HUES64 (cell line): ENCODE data around the gene SEMA3E.

Source experiments
- H3K27ac ChIP-seq: 2 replicates; pipeline ENCODE4 v1.7.0; 2013; ENCODE audit warnings: low read depth, low read length, inconsistent platforms
- H3K27me3 ChIP-seq: 2 replicates; pipeline ENCODE4 v1.6.1; 2013; ENCODE audit warnings: mild to moderate bottlenecking, low read length; ENCODE audit not compliant: insufficient read depth
- H3K36me3 ChIP-seq: 2 replicates; pipeline ENCODE4 v1.6.1; 2013; ENCODE audit warnings: mild to moderate bottlenecking, low read length; ENCODE audit not compliant: insufficient read depth
- H3K4me1 ChIP-seq: 2 replicates; pipeline ENCODE4 v1.6.1; 2013; ENCODE audit warnings: mild to moderate bottlenecking, low read length, moderate library complexity; ENCODE audit not compliant: insufficient read depth
- H3K4me3 ChIP-seq: 2 replicates; pipeline ENCODE4 v1.5.1; 2013; ENCODE audit warnings: mild to moderate bottlenecking, low read length, moderate library complexity
- H3K9ac ChIP-seq: 2 replicates; pipeline ENCODE4 v1.6.1; 2013; ENCODE audit warnings: mild to moderate bottlenecking, low read depth, low read length
- H3K9me3 ChIP-seq: 2 replicates; pipeline ENCODE4 v1.6.1; 2013; ENCODE audit warnings: low read depth, low read length; ENCODE audit not compliant: insufficient read depth
- WGBS: fragments of 150-250, 120-280 bp; methylation state at CpG from one replicate; pipeline ENCODE4 v1.1.7; 2013; ENCODE audit warnings: missing lambda C conversion rate; 5-methylcytosine and 5-hydroxymethylcytosine counted together

Gene SEMA3E

DNA sequence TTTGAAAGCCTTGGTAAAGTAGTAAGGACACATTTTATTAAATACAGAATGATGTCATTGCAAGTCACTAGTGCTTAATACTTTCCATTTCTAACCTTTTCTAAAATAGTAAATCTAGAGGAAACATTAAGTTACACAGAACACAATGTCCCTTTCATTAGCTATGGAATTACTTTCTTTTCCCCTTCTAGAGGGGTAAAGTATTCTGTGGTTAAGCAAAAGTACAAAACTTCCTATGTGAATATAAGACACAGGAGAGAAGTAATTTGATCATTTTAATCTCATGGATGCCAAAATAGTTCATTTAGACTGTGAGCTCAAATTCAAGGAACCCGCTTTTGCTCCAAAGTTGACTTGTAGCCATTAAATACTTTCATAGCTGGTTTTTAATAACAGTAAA is 49.8 kb downstream of the SEMA3E start:
- Histone ChIP-seq H3K4me1 (no peaks in the 10 kb centered on the region), H3K36me3 (no peaks in the 10 kb centered on the region), H3K9ac (no peak overlapping the region), H3K27me3 (no peaks in the 10 kb centered on the region), H3K9me3 (no peaks in the 10 kb centered on the region), H3K4me3 (no peak overlapping the region), H3K27ac (no peak overlapping the region)
- WGBS, result 75% methylated on average over 1 of the region's 1 CpG

DNA sequence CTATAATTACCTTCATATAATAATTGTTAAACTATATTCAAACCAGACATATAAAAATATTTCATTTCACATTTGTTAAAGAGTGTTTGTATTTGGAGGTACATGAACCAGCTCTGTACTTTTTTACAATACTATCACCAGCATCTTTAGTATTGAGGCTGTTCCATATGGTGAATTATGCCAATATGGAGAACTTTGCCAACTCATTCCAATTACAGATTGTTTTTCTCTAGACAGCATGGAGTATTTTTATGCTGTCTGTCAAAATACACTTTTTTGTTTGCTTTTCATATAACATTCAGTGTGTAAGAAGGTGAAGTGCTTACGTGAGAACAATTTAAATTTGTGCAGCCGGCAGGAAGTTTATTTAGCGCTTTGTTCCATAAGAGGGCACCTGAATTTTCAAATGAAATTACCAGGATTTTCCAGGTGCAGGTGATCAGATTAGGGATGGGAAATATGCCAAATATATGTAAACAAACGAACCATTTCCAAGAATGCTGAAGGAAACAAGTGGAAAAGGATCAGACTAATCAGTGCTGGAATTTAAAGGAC is 54.9 kb downstream of the SEMA3E start:
- WGBS, result 93% methylated on average over 4 of the region's 4 CpGs

DNA sequence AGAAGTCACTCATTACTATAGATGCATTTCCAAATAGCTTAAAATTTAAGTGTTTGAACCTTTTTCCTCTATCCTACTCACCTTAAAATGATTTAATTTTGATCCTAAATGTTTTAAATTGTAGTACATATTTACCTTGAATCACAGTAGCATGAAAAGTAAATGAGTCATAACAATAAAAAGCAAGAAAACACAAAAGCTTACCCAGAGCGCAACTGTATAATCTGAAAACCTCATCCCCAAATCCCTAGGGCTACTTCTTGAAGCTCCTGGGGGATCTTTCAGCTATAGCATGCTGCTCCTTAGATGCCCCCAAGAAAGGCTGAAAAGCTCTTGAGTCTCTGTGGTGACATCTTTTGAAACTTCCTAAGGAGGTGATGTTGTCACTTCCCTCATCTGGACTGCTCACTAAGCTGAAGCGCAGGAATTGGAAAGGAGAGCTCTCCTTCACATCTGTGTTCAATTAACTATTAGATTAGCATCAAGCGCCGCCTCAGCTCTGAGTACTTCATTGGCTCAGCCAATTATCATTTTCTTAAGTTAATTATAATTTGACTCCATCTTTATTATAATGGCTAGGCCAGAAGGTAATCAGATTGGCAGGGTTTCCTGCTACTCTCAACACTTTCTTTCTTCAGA is 60.2 kb downstream of the SEMA3E start:
- Histone ChIP-seq H3K27me3 (no peaks in the 10 kb centered on the region), H3K9ac (no peak overlapping the region), H3K36me3 (no peaks in the 10 kb centered on the region), H3K4me3 (no peak overlapping the region), H3K27ac (no peak overlapping the region), H3K4me1 (no peaks in the 10 kb centered on the region), H3K9me3 (no peaks in the 10 kb centered on the region)
- 96% methylated on average over 4 of the region's 4 CpGs for WGBS

More for the DNA sequence above, 54.9 kb downstream of the SEMA3E start:
- H3K9me3 ChIP-seq, result no peaks in the 10 kb centered on the region
- H3K27ac ChIP-seq, result no peak overlapping the region
- H3K36me3 ChIP-seq, result no peaks in the 10 kb centered on the region
- no peak overlapping the region for H3K9ac ChIP-seq
- H3K4me1 ChIP-seq, result no peaks in the 10 kb centered on the region
- H3K4me3 ChIP-seq, result no peak overlapping the region
- H3K27me3 ChIP-seq, result no peaks in the 10 kb centered on the region

DNA sequence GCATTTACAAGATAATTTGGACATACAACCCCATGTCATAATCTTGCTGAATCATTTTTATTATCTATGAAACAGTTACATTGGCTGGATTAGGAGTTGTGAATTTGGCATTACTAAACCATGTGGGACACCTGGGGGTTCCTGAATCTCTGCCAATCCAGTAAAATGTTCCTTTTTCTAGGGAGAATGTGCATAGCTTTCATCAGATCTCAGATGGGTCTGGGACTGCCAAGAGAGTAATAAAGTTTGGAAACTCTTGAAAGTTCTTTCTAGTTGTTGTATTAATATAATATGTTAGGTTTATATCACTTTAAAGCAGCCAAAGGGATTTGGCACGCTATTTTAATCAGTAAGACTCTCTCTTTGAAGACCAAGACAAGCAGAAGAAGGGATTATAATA is 62.7 kb downstream of the SEMA3E start:
- WGBS, result 100% methylated on average over 1 of the region's 1 CpG
- H3K36me3 ChIP-seq, result no peaks in the 10 kb centered on the region
- no peak overlapping the region for H3K4me3 ChIP-seq
- H3K9me3 ChIP-seq, result no peaks in the 10 kb centered on the region
- H3K4me1 ChIP-seq, result no peaks in the 10 kb centered on the region
- no peaks in the 10 kb centered on the region for H3K27me3 ChIP-seq
- H3K9ac ChIP-seq, result no peak overlapping the region
- no peak overlapping the region for H3K27ac ChIP-seq

DNA sequence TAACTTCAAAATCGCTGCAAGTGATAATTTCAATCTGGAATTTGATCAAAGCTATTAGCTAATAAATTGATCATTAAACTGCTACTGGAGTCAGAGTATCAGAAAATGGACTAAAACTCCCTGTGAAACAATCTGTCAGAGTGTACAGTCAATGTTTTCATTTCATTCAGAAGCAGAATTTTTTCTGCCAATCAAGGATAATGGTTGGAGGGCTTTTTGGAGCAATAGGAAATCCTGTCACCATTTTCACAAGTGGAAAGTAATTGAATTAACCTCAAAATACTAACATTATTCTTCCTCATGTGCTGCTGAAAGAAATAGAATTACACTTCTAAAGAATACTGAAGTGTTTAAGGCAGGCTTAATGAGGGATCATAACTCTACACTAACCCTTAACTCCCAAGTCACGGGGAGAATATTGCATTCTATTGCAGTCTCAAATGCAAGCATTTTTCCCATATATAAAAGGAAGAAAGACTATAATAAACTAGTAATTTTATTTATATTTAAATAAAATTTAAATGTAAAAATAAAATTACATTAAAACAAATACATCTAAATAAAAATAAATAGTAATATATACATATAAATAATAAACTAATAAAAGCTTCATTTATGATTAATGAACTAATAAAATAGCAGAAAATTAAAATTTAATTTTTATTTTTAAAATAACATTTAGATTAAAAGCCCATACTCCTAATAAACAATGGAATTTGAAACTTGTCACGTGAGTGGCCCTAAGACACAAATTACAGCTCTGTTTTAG is 67.1 kb downstream of the SEMA3E start:
- H3K4me1 ChIP-seq, result no peaks in the 10 kb centered on the region
- no peak overlapping the region for H3K4me3 ChIP-seq
- H3K27me3 ChIP-seq, result no peaks in the 10 kb centered on the region
- no peak overlapping the region for H3K9ac ChIP-seq
- 98% methylated on average over 2 of the region's 3 CpGs for WGBS
- H3K9me3 ChIP-seq, result no peaks in the 10 kb centered on the region
- no peak overlapping the region for H3K27ac ChIP-seq
- no peaks in the 10 kb centered on the region for H3K36me3 ChIP-seq

DNA sequence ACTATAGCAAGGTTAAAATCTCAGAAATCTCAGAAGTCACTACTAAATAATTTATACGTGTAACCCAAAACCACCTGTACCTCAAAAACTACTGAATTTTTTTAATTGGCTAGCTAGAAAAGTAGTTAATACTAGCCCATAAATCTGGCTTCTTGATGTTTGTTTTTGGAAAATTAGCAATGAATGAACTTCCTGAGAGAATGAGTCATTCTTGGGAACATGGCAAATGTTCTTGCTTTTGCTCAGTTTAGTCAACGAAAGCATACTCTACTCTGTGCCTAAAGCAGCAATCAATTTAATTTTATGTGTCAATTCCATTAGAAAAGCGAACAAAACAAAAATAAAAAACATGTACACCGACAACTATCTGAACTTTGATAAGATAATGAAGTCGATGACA is 69.2 kb downstream of the SEMA3E start:
- no peaks in the 10 kb centered on the region for H3K36me3 ChIP-seq
- H3K4me1 ChIP-seq, result no peaks in the 10 kb centered on the region
- no peaks in the 10 kb centered on the region for H3K9me3 ChIP-seq
- H3K4me3 ChIP-seq, result no peak overlapping the region
- WGBS, result 88% methylated on average over 4 of the region's 5 CpGs
- no peaks in the 10 kb centered on the region for H3K27me3 ChIP-seq
- H3K27ac ChIP-seq, result no peak overlapping the region
- no peak overlapping the region for H3K9ac ChIP-seq

DNA sequence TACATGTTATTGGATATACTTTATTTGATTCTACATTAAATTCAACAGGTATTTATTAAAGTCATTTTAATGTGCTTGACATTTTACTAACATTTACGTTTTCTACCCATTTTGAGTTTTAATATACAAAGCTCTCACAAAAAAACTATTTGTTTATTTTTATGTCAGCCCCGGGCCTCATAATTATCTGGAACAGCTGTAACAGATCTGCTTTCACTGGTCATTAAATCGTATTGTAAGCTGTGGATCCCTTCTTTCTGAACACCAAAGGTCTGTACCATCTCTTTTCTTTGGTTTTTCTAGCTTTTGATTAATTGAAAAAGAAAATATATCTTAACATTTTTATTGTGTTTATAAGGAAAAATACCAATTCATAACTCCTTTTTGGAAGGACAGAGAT is 73.5 kb downstream of the SEMA3E start:
- no peaks in the 10 kb centered on the region for H3K9me3 ChIP-seq
- no peak overlapping the region for H3K4me3 ChIP-seq
- H3K27me3 ChIP-seq, result no peaks in the 10 kb centered on the region
- no peaks in the 10 kb centered on the region for H3K36me3 ChIP-seq
- 94% methylated on average over 3 of the region's 3 CpGs for WGBS
- H3K9ac ChIP-seq, result no peak overlapping the region
- no peaks in the 10 kb centered on the region for H3K4me1 ChIP-seq
- H3K27ac ChIP-seq, result no peak overlapping the region

DNA sequence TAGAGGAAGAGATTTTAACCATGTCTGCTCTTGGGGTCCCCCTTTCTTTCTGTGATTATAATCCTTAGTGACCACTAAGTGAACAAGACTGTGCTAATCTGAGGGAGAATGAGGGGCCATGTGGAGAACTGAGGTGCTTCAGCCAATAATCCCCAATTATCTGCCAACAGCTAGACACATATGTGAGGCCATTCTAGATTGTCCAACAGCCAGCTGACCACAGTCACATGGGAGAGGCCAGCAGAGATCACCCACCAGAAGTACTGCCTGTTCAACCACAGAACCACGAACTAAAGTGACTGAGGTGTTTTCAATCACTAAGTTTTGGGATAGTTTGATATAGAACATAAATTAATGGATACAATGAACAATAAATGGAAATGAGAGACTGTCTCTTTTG is 74.3 kb downstream of the SEMA3E start:
- Histone ChIP-seq H3K27ac (no peak overlapping the region), H3K36me3 (no peaks in the 10 kb centered on the region), H3K27me3 (no peaks in the 10 kb centered on the region), H3K4me3 (no peak overlapping the region), H3K9ac (no peak overlapping the region), H3K9me3 (no peaks in the 10 kb centered on the region), H3K4me1 (no peaks in the 10 kb centered on the region)
- WGBS, result 88% methylated on average over 1 of the region's 1 CpG

DNA sequence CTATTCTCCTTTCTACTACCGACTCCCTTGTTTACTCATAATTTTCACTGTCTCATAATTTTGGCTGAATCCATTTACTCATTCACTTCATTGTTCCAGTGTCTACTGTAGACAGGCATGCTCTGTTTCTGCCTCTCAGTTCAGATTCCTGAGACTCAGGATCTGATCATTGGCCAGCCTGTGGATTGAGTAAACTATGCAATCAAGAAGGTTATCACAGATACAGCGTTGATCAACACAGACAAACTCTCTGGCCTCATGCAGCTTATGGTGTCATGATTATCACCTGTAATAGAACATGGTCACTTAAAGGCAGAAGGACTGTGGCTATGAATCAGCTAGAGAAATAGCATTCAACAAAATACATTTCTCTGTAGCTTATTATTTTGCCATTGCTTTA is 86.0 kb downstream of the SEMA3E start:
- Histone ChIP-seq H3K27me3 (no peaks in the 10 kb centered on the region), H3K4me3 (no peak overlapping the region), H3K9ac (no peak overlapping the region), H3K27ac (no peak overlapping the region), H3K9me3 (no peaks in the 10 kb centered on the region), H3K4me1 (no peaks in the 10 kb centered on the region), H3K36me3 (no peaks in the 10 kb centered on the region)
- 92% methylated on average over 2 of the region's 2 CpGs for WGBS

DNA sequence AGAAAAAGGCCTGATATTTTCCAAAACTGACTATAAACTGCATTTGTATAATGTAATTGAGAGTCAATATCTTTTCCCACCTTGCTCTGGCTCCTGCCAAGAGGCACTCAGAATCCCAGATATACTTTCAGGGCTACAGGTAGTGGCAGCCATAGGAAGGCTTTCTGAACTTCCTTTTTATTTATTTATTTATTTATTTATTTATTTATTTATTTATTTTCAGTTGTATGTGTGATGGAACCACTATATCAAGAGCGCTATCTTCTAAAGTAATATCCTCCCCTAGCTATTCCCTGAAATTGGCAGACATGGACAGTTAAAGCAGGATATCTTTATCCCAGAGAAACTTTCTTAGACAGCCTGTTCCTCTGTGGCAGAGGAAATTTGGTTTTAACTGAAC is 86.7 kb downstream of the SEMA3E start:
- H3K4me3 ChIP-seq, result no peak overlapping the region
- H3K36me3 ChIP-seq, result no peaks in the 10 kb centered on the region
- WGBS, result 100% methylated on average over 1 of the region's 1 CpG
- no peak overlapping the region for H3K9ac ChIP-seq
- no peaks in the 10 kb centered on the region for H3K4me1 ChIP-seq
- no peaks in the 10 kb centered on the region for H3K9me3 ChIP-seq
- H3K27ac ChIP-seq, result no peak overlapping the region
- no peaks in the 10 kb centered on the region for H3K27me3 ChIP-seq

DNA sequence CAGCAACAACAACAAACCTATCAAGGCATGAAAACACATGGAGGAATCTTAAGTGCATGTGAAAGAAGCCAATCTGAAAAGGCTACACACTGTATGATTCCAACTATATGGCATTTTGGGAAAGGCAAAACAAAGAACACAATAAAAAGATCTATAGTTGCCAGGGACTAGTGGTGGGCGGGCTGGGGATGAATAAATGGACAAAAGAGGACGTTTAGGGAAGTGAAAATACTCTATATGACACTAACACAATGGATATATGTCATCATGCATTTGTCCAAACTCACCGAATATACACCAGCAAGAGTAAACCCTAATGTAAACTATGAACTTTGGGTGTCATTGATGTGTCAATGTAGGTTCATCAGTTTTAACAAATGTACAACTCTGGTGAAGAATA is 89.1 kb downstream of the SEMA3E start:
- Histone ChIP-seq H3K27ac (no peak overlapping the region), H3K27me3 (no peaks in the 10 kb centered on the region), H3K9ac (no peak overlapping the region), H3K9me3 (no peaks in the 10 kb centered on the region), H3K4me3 (no peak overlapping the region), H3K36me3 (no peaks in the 10 kb centered on the region), H3K4me1 (no peaks in the 10 kb centered on the region)
- no CpG with 5 or more reads among the region's 3 CpGs for WGBS
